ENCODE data around the gene MYH7.

The MYH7 gene

DNA sequence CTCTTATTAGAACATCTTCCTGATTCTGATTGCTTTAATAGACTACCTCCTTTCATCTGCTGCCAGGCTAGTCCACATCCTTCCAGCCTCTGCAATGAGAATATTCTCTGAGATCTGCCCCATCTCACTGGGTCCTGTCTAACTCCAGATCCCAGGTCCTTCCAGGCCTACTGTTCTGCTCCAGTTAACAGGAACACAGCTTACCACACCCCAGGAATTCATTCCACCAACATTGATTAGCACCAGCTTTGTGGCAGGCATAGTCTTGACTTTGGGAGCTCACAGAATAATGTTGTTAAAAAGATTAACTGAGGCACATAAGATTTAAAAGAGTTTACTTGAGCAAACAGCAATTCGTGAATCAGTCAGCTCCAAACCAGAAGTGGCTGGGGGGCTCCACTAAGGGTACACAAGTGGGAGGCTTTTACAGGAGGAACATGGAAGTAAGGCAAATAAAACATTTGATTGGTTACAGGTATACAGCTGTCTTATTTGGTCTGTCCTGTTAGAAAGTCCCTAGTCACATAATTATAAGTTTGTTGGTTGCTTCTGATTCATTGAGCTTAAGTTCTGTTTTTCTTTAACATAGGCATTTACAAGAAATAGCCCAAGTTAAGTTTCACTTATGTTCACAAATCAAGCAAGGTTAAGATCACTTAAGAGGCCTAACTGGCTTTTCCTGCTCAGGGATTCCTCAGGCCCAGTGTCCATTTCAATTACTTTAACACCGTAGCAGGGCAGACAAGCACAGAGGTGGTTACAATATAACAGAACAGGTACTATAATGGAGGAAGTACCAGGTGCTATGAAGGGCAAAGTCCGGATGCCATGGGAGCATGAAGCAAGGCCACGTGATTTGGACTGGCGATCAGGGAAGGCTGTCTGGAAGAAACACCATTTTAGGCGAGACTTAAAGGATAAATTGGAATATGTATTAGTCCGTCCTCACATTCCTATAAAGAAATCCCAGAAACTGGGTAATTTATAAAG is 12.2 kb upstream of the MYH7 start:
- TF ChIP-seq, protein P1, sequence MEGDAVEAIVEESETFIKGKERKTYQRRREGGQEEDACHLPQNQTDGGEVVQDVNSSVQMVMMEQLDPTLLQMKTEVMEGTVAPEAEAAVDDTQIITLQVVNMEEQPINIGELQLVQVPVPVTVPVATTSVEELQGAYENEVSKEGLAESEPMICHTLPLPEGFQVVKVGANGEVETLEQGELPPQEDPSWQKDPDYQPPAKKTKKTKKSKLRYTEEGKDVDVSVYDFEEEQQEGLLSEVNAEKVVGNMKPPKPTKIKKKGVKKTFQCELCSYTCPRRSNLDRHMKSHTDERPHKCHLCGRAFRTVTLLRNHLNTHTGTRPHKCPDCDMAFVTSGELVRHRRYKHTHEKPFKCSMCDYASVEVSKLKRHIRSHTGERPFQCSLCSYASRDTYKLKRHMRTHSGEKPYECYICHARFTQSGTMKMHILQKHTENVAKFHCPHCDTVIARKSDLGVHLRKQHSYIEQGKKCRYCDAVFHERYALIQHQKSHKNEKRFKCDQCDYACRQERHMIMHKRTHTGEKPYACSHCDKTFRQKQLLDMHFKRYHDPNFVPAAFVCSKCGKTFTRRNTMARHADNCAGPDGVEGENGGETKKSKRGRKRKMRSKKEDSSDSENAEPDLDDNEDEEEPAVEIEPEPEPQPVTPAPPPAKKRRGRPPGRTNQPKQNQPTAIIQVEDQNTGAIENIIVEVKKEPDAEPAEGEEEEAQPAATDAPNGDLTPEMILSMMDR (conservative IDR thresholded peaks at IDR 0.05), result no peak
- no peak overlapping the region for H3K27ac ChIP-seq

DNA sequence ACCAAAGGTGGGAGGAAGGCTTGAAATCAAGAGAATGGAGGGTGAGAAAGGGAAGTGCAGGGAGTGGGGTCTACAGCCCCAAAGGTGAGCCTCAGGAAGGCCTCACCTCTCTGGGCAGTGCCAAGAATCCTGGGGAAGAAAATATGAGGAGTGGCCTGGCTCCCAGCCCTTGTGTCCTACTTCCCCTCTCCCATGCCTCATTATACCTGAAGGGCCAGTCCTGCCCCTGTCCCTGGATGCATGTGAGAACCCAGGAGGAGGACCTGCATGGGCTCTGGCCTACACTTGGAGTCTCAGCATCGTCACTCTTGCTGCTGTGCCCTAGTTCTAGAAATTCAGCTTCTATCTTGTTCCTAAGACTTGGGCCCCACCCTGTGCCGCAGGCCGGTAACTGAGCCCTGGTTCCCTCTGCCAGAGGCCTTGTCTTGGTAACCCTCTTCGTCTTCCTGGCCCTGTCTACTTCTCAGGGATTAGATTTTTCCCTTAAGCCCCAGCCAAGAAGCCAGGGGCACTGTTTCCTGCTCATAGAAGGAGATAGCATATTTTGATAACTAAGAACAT is 10.9 kb upstream of the MYH7 start:
- no peak overlapping the region for H3K27ac ChIP-seq

DNA sequence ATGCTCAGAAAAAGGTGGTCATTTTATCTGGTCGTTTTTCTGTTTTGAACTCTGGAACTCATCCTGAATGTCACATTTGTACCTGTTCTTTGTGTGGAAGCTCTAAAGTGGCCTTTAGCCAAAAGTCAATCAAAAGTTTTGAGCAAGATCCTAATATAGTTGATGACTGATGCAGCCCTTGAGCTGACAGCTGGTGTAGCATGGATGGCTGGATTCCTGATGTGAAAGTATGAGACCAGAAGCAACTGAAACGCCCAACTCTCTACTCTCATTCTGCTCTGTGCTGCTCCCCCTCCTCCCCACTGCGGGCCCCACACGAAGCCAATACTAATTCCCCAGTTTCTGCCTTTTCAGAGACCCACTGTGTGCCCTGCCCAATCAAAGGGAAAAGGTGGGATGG is 10.3 kb upstream of the MYH7 start:
- TF ChIP-seq, protein P1 (conservative IDR thresholded peaks at IDR 0.05), result no peak
- H3K27ac ChIP-seq, result no peak overlapping the region

More for the DNA sequence above, 10.9 kb upstream of the MYH7 start:
- TF ChIP-seq, protein P1 (conservative IDR thresholded peaks at IDR 0.05), result no peak

DNA sequence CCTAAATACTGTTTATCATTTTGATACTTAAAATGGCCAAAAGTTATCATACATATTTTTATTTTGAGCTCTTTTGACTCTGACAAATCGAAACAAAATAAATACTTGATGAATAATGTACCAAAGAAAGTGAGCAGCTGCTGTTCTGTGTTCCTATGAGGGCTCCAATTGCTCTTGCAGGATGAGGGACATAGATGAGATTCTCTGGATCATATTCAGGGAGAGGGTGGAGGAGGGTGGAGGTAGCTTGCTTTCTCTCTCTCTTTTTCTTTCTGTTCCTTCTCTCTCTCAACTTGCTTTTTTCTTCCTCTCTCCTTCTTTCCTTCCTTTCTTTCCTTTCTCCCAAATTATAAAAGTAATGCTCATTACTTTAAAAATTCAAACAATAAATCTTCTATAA is 8.9 kb upstream of the MYH7 start:
- H3K27ac ChIP-seq, result no peak overlapping the region
- TF ChIP-seq, protein P1 (conservative IDR thresholded peaks at IDR 0.05), result no peak

DNA sequence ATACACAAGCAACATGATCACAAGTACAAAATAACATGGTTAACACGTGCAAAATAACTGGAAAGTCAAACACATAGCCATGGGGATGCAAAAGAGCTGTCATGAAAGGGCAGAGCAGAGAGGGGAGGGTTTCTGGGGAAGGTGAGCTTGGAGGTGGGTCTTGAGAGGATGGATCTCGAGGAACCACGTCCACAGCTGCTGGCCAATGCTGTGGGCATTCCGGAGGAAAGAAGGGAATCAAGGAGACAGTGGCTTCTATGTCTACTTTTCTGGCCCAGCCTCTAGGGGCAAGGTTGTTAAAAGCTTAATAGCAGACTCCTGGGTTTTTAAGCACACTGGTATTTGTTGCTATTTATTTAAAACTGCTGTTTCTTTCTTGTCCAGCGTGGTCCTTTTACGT is 8.4 kb upstream of the MYH7 start:
- TF ChIP-seq, protein P1 (conservative IDR thresholded peaks at IDR 0.05), result no peak

DNA sequence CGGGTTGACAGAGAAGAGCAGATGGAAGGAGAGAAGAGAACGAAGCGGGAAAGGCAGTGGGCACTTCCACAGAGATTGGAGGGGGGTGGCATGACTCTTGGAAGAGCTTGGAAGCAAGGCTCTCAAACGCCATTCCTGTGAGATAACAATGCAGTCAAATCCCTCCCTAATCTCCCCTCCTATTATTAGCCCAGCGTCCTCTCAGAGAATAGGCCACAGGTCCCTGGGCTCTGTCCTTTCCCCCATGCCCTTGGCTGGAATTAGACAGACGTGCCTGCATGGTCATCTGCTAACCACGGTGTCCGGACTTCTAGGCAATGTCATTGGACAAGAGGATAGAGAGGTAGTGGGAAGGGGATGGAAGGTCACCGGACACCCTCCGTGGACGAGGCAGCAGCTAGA is 8.0 kb upstream of the MYH7 start:
- H3K27ac ChIP-seq, result no peak overlapping the region
- TF ChIP-seq, protein P1 (conservative IDR thresholded peaks at IDR 0.05), result no peak

More for the DNA sequence above, 8.4 kb upstream of the MYH7 start:
- H3K27ac ChIP-seq, result no peak overlapping the region

DNA sequence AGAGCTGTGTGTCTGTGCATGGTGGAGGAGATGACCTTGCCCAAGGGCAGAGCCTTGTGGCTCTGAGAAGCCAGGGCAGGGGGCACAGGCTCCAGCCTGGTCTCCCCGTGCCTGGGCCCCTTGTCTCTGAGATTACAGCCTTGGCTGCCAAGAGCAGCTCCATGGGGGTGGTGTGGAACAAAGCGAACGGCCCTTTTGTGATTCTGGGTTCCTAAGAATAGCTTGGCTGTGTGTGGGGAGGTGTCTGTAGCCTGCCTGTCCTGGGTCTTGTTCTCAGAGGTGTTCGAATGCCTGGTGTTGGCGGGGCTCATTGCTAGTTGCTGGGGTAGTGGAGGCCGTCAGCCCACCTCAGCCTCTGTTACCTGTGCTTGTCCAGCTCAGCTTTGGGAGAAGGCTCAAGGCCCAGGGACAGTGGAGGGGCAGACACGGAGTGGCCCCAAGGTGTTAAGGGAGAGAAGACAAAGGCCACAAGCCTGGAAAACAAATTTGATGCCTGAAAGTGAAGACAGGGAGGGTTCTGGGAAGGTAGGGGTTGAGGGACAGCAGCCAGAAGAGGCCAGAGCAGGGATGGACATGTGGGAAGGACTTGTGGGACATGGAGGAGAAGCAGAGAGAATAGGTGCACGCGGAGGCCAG is 7.4 kb upstream of the MYH7 start:
- TF ChIP-seq, protein P1 (conservative IDR thresholded peaks at IDR 0.05), result no peak
- H3K27ac ChIP-seq, result no peak overlapping the region
